KMS-11 (cell line): Measurements from ENCODE around the gene PCNX2.

Experiments
- H2AFZ ChIP-seq: fragments of 200-600 bp; sonication (generic); 2 replicates; pipeline ENCODE4 v1.6.1; 2016; ENCODE audit warnings: antibody characterized with exemption, mixed run types, low read depth
- H3K27ac ChIP-seq: fragments of 200-600 bp; sonication (generic); 2 replicates; pipeline ENCODE4 v1.6.1; 2016; ENCODE audit warnings: mild to moderate bottlenecking, mixed run types
- H3K27me3 ChIP-seq: fragments of 200-600 bp; sonication (generic); 2 replicates; pipeline ENCODE4 v1.6.1; 2017; ENCODE audit warnings: mild to moderate bottlenecking, low read depth, mixed run types, moderate library complexity; ENCODE audit not compliant: insufficient read depth
- H3K36me3 ChIP-seq: fragments of 200-600 bp; sonication (generic); 2 replicates; pipeline ENCODE4 v1.6.1; 2017; ENCODE audit warnings: mild to moderate bottlenecking, mixed run types; ENCODE audit not compliant: insufficient read depth
- H3K4me1 ChIP-seq: fragments of 200-600 bp; sonication (generic); 2 replicates; pipeline ENCODE4 v1.6.1; 2016; ENCODE audit warnings: mild to moderate bottlenecking, low read depth, mixed run types; ENCODE audit not compliant: poor library complexity, severe bottlenecking
- H3K4me2 ChIP-seq: fragments of 200-600 bp; sonication (generic); 2 replicates; pipeline ENCODE4 v1.7.0; 2016; ENCODE audit warnings: mild to moderate bottlenecking, mixed run types
- H3K4me3 ChIP-seq: fragments of 200-600 bp; sonication (generic); IDR thresholded peaks from 2 replicates; pipeline ENCODE4 v1.6.1; 2017; ENCODE audit warnings: low read depth, low read length, mixed read lengths; ENCODE audit not compliant: insufficient read depth
- H3K79me2 ChIP-seq: fragments of 200-600 bp; sonication (generic); 2 replicates; pipeline ENCODE4 v1.6.1; 2016; ENCODE audit warnings: low read depth, mixed run types; ENCODE audit not compliant: insufficient read depth
- H3K9ac ChIP-seq: fragments of 200-600 bp; sonication (generic); 2 replicates; pipeline ENCODE4 v1.6.1; 2016; ENCODE audit warnings: mild to moderate bottlenecking, mixed run types
- H4K20me1 ChIP-seq: fragments of 200-600 bp; sonication (generic); 2 replicates; pipeline ENCODE4 v1.6.1; 2016; ENCODE audit warnings: mild to moderate bottlenecking, mixed run types; ENCODE audit not compliant: insufficient read depth
- TF ChIP-seq, protein P1 (sequence below): fragments of 200-600 bp; sonication (generic); conservative IDR thresholded peaks from 2 replicates; pipeline ENCODE4 v1.6.1; 2017; ENCODE audit warnings: low read depth, mild to moderate bottlenecking, antibody characterized with exemption, low read length, moderate library complexity, mixed read lengths

Gene PCNX2

DNA sequence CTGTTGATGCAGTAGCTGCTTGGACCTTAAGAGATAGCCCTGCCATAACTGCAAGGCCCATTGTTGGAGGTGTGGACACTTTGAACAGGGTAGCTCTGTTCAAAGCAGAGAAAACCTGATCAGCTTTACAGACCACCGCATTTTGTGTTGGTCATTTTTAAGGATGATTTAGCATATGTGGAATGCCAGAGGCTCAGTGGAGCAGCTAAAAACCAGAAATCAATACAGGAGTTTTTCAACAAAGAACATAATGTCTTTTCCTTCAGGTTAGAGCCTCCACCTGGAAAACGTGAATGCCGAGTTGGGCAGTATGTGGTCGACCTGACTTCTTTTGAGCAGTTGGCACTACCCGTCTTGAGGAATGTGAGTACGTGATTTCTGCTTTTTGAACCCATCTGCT, 339.4 kb downstream of the PCNX2 start:
- H3K27me3 ChIP-seq: no peaks in the 10 kb centered on the region
- H3K27ac ChIP-seq: no peak overlapping the region
- H4K20me1 ChIP-seq: no peaks in the 10 kb centered on the region
- peaks cover 13% of the 10 kb centered on the region for H3K4me1 ChIP-seq
- H3K36me3 ChIP-seq: peaks cover 9% of the 10 kb centered on the region; the same call in 1 of the 2 replicates
- H3K4me3 ChIP-seq: no peak overlapping the region
- H2AFZ ChIP-seq: no peak overlapping the region
- H3K4me2 ChIP-seq: no peak overlapping the region
- TF ChIP-seq, protein P1, sequence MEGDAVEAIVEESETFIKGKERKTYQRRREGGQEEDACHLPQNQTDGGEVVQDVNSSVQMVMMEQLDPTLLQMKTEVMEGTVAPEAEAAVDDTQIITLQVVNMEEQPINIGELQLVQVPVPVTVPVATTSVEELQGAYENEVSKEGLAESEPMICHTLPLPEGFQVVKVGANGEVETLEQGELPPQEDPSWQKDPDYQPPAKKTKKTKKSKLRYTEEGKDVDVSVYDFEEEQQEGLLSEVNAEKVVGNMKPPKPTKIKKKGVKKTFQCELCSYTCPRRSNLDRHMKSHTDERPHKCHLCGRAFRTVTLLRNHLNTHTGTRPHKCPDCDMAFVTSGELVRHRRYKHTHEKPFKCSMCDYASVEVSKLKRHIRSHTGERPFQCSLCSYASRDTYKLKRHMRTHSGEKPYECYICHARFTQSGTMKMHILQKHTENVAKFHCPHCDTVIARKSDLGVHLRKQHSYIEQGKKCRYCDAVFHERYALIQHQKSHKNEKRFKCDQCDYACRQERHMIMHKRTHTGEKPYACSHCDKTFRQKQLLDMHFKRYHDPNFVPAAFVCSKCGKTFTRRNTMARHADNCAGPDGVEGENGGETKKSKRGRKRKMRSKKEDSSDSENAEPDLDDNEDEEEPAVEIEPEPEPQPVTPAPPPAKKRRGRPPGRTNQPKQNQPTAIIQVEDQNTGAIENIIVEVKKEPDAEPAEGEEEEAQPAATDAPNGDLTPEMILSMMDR: no peak
- 0 out of 2 replicates have a peak, but pooled peaks cover 3% of the 10 kb centered on the region for H3K79me2 ChIP-seq
- no peak overlapping the region for H3K9ac ChIP-seq

DNA sequence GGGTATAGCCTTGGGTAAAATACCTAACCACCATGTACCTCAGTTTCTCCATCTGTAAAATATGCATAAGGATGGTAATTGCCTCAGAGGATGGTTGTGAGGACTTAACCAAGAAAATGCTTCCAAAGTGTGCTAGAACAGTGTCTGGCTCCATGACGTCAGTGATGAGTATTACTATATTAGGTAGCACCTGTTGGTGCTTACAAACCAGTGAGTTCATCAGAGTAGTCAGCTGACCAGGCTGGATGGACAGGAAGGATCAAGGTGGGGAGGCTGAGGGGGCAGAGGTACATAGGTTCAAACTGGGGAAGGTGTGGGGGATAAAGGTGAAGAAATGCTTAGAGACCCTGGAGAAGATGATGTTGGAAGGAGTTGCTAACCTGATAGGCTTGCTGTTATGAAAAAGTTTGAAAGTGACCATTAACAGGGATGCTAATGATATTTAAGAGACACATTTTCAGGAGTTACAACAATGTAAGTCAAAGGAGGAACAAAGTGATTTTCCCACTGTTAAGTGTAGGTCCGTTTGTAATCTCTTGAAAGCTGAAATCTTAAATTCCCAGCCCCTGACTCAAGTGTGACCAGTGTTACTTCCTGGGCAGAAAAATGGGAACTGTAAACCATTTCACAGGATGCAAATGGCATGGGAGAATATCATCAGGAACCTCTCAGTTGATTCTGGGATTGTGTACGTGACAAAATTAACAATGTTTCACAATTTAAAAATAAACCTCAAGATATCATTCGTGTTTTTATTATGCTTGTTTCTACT, 340.7 kb downstream of the PCNX2 start:
- Histone ChIP-seq H3K9ac (no peak overlapping the region), H3K27ac (no peak overlapping the region), H3K4me2 (no peak overlapping the region), H2AFZ (no peak overlapping the region), H3K27me3 (no peaks in the 10 kb centered on the region), H3K4me1 (peaks cover 16% of the 10 kb centered on the region), H4K20me1 (no peaks in the 10 kb centered on the region), H3K4me3 (no peak overlapping the region), H3K79me2 (0 out of 2 replicates have a peak, but pooled peaks cover 7% of the 10 kb centered on the region), H3K36me3 (peaks cover 9% of the 10 kb centered on the region; the same call in 1 of the 2 replicates)
- TF ChIP-seq, protein P1: no peak

DNA sequence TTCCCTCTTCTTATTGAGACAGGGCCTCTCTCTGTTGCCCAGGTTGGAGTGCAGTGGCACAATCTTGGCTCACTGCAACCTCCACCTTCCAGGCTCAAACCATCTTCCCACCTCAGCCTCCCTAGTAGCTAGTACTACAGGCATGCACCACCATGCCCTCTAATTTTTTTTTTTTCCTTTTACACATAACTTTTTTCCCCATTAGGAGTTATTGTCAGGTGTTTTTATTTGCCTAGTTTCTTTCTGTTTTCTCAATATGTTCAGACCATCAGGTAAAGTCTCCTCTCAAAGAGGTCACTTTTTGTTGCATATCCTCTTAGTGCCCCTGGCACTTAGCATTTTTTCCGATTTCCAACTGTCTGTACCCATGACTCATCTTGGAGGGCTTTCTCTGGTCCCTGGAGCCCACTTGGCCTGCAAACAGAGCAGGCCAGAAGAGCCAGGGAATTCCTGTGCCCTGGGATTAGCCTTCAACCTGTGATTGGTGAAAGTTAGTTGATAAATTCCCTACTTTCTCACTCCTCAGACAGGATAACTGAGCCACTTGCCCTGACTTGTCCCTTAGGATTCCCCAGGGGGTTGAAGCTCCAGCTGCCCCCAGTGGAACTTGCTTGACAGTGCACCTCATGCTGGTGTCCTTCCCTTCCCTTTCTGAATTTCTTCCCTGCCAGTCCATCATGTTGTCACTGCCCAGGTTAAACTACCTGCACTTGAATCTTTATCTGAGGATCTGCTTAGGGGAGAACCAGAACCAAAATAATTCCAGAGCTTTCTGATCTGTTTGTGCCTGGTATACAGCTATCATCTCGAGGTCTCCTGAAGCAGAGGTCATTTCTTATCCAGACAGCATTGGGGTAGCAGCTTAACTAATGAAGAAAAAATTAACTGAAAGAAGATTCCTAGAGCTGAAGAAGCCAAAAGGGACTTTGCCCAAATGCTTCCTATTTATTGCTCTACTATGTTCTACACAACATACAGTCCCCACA, 342.7 kb downstream of the PCNX2 start:
- TF ChIP-seq, protein P1: peak; percentile 83
- Histone ChIP-seq H3K27ac (no peak overlapping the region), H3K79me2 (0 out of 2 replicates have a peak, but pooled peaks cover 7% of the 10 kb centered on the region), H3K4me3 (no peak overlapping the region), H3K4me1 (peaks cover 21% of the 10 kb centered on the region), H2AFZ (no peak overlapping the region), H3K4me2 (no peak overlapping the region), H4K20me1 (no peaks in the 10 kb centered on the region), H3K36me3 (peaks cover 3% of the 10 kb centered on the region; the same call in 1 of the 2 replicates), H3K9ac (no peak overlapping the region), H3K27me3 (no peaks in the 10 kb centered on the region)

DNA sequence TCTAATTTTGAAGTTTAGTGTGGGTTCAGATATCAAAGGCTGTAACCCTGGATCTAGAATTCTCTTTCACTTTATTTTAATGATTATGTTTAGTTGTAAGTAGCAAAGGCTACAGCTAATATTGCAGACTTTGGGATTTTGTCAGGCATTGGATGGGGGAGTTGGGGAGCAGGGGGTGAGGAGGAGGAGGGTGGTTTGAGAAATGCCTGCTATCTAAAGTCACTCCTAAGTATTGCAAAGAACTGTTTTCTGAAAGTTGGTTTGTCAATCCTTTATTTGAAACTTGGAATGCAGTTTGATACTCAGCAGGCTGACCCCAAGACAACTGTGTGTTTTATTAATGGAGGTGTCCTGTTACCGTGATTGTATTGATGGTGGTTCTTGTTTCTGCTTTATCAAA, 343.9 kb downstream of the PCNX2 start:
- H3K27ac ChIP-seq: no peak overlapping the region
- H3K27me3 ChIP-seq: no peaks in the 10 kb centered on the region
- no peaks in the 10 kb centered on the region for H4K20me1 ChIP-seq
- H3K4me1 ChIP-seq: peaks cover 21% of the 10 kb centered on the region
- 0 out of 2 replicates have a peak, but pooled peaks cover 3% of the 10 kb centered on the region for H3K36me3 ChIP-seq
- peak overlapping the region; percentile 97 for H3K4me2 ChIP-seq
- H2AFZ ChIP-seq: no peak overlapping the region
- no peak overlapping the region for H3K4me3 ChIP-seq
- TF ChIP-seq, protein P1: no peak
- H3K79me2 ChIP-seq: 0 out of 2 replicates have a peak, but pooled peaks cover 7% of the 10 kb centered on the region
- H3K9ac ChIP-seq: no peak overlapping the region
